ENCODE measurements around the gene KCNV2.

KCNV2 gene

GRCh38 chr9:2758898-2759510 is 41.7 kb downstream of the KCNV2 start:
- Histone ChIP-seq H3K36me3 (no peaks in the 10 kb centered on the region), H3K9me3 (ENCODE audit: severe bottlenecking) (no peaks in the 10 kb centered on the region), H3K27me3 (ENCODE audit: insufficient read depth, low read depth, severe bottlenecking) (no peaks in the 10 kb centered on the region), H3K4me3 (ENCODE audit: low read depth, low read length) (no peak overlapping the region), H3K27ac (no peak overlapping the region)
- TF ChIP-seq, protein P1, sequence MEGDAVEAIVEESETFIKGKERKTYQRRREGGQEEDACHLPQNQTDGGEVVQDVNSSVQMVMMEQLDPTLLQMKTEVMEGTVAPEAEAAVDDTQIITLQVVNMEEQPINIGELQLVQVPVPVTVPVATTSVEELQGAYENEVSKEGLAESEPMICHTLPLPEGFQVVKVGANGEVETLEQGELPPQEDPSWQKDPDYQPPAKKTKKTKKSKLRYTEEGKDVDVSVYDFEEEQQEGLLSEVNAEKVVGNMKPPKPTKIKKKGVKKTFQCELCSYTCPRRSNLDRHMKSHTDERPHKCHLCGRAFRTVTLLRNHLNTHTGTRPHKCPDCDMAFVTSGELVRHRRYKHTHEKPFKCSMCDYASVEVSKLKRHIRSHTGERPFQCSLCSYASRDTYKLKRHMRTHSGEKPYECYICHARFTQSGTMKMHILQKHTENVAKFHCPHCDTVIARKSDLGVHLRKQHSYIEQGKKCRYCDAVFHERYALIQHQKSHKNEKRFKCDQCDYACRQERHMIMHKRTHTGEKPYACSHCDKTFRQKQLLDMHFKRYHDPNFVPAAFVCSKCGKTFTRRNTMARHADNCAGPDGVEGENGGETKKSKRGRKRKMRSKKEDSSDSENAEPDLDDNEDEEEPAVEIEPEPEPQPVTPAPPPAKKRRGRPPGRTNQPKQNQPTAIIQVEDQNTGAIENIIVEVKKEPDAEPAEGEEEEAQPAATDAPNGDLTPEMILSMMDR (IDR thresholded peaks at IDR 0.05; ENCODE audit: low read depth, low read length), result no peak
- no peak for DNase-seq

GRCh38 chr9:2761424-2761823 is 44.1 kb downstream of the KCNV2 start:
- H3K27me3 ChIP-seq (ENCODE audit: insufficient read depth, low read depth, severe bottlenecking), result no peaks in the 10 kb centered on the region
- no peak overlapping the region for H3K4me3 ChIP-seq (ENCODE audit: low read depth, low read length)
- H3K9me3 ChIP-seq (ENCODE audit: severe bottlenecking), result no peaks in the 10 kb centered on the region
- TF ChIP-seq, protein P1 (IDR thresholded peaks at IDR 0.05; ENCODE audit: low read depth, low read length), result no peak
- H3K36me3 ChIP-seq, result no peaks in the 10 kb centered on the region
- DNase-seq, result no peak
- no peak overlapping the region for H3K27ac ChIP-seq

GRCh38 chr9:2764353-2764752 is 47.0 kb downstream of the KCNV2 start:
- no peak for DNase-seq
- TF ChIP-seq, protein P1 (IDR thresholded peaks at IDR 0.05; ENCODE audit: low read depth, low read length), result no peak
- H3K27me3 ChIP-seq (ENCODE audit: insufficient read depth, low read depth, severe bottlenecking), result no peaks in the 10 kb centered on the region
- peaks cover 3% of the 10 kb centered on the region for H3K36me3 ChIP-seq
- no peak overlapping the region for H3K27ac ChIP-seq
- H3K9me3 ChIP-seq (ENCODE audit: severe bottlenecking), result no peaks in the 10 kb centered on the region
- H3K4me3 ChIP-seq (ENCODE audit: low read depth, low read length), result no peak overlapping the region

GRCh38 chr9:2765250-2765880 is 48.1 kb downstream of the KCNV2 start:
- H3K36me3 ChIP-seq, result peaks cover 10% of the 10 kb centered on the region
- DNase-seq, result no peak
- no peaks in the 10 kb centered on the region for H3K9me3 ChIP-seq (ENCODE audit: severe bottlenecking)
- TF ChIP-seq, protein P1 (IDR thresholded peaks at IDR 0.05; ENCODE audit: low read depth, low read length), result no peak
- H3K4me3 ChIP-seq (ENCODE audit: low read depth, low read length), result no peak overlapping the region
- H3K27ac ChIP-seq, result no peak overlapping the region
- H3K27me3 ChIP-seq (ENCODE audit: insufficient read depth, low read depth, severe bottlenecking), result no peaks in the 10 kb centered on the region

- TF ChIP-seq, protein P1 (IDR thresholded peaks at IDR 0.05; ENCODE audit: low read depth, low read length), result no peak
- H3K27me3 ChIP-seq (ENCODE audit: insufficient read depth, low read depth, severe bottlenecking), result no peaks in the 10 kb centered on the region
- no peaks in the 10 kb centered on the region for H3K9me3 ChIP-seq (ENCODE audit: severe bottlenecking)
- peaks cover 10% of the 10 kb centered on the region for H3K36me3 ChIP-seq
- H3K4me3 ChIP-seq (ENCODE audit: low read depth, low read length), result no peak overlapping the region
- no peak for DNase-seq
- no peak overlapping the region for H3K27ac ChIP-seq
Measured at GRCh38 chr9:2767800-2768677, 50.7 kb downstream of the KCNV2 start.

Measured in WERI-Rb-1 (cell line).